ENCODE results near the gene DNAJC24.

DNAJC24 gene

DNA sequence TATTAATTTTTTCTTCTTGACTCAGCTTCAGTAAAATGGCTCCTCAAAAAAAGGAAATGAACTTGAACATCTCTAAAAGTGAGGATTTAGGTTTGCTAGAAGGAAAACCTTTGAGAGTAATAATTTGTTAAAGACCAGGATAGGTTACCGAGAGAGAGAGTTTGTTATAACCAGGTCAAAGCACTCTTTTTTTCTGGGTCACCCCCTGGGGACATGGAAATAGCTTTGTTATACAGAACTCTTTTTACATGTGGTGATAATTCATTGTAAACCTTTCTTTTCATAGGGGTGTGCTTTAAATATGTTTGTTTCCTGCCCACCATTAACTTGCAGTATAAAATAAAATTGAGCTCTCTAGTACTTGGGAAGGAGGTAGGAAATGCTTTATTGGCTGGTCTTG, 47.7 kb downstream of the DNAJC24 start:
- DNase-seq = no peak

DNA sequence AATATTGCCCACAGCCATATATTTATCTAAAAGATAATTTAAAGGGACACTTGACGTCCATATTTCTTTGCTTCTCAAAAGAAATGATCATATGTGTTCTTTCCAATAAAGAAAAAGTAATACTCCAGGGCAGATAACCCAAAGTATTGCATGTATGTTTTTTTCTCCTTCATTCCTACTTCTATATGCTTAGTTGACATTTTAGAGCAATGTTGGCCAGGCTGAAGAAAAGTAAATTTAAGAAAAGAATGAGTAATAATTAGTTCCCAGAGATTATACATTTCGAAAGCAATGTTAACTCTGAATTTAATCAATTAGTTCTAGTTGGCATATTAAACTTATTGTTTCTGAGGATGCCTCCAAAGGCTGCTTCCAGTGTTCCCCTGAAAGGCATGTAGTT, 48.2 kb downstream of the DNAJC24 start:
- DNase-seq = no peak

DNA sequence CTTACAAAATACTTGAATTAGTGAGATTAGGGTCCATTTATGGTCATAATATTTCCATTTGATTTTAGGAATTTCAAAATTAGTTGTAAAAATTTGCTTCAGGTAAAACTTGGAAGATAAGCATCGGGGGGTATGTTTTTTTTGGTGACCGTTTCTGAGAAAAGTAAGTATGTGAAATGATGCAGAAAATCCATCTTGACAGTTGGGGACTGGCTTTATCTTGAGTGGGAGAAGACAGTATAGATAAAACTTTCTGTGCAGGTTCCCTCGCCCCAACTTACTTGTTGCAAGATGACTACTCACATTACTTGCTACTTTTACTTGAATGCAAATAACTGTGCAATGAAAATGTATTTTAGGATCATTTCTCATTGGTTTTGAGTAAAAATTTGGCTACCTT, 49.5 kb downstream of the DNAJC24 start:
- DNase-seq = peak; percentile 7

DNA sequence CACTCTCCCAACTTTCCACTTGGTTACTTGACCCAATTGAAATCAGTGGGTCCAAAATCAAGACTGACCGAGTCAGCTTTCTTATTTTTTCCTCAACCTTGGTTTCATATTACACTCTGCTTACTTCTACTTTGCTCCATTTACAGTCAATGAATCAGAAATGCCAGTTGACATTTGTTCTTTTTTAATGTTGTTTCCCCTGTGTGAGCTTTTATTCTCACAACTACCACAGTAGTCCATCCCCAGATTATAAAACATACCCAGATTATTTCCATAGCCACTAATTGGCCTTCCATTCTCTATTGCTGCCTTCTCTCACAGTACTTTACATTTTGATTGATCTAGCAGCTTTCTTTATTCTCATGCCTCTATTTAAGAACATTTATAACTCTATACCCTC, 50.0 kb downstream of the DNAJC24 start:
- DNase-seq = no peak

DNA sequence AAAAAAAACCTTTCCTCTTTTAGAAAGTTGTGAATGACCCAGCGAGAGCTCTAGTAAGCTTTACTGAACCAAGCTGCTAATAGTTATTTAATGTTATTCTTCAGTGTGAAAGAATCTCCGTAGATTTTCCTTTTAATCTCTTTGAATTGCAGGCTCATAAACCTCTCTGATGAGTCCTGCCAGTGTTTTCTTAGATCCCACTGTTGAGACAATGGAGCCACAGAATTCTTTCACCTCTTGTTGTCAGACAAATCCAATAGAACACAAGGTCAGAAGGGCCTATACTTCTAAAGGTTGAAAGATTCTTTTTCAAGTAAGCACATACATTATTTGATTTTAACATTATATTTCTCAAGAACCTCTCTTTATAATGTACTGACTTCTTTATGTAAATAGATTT, 52.2 kb downstream of the DNAJC24 start:
- DNase-seq = no peak

DNA sequence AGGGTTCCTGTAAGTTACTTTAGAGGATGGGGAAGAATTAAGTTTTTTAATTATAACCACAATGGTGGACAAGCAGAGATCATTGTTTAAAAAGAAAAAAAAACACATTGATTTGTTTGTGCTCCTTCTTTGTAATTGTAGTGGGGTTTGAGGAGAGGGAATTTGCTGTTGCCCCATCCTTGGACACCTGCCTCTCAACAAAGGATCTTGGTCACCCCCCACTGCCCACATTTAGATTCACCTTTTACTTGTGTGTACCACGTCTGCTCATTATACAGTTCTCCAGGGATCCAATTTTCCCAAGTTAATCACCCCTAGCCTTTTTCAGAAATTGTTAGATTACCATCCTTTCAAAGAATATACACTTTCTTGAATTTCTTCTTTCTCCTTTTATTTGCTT, 53.0 kb downstream of the DNAJC24 start:
- DNase-seq = no peak

DNA sequence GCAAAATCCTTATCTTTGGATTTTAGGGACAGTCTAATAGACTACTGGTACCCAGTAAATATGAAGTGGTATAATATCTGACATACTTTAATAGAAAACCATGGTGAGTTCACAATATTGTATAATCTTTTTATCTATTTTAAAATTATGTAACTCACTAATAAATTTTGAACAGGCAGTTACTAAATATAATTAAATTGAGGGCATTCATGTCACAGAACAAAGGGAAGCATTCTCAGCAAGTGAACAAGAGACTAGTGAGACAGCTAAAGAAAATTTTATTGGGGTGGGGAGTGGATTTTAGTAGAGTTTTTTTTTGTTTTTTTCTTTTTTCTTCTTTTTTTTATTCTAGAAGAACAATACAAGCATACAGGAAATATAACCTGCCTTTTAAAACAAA, 55.0 kb downstream of the DNAJC24 start:
- DNase-seq = no peak

DNA sequence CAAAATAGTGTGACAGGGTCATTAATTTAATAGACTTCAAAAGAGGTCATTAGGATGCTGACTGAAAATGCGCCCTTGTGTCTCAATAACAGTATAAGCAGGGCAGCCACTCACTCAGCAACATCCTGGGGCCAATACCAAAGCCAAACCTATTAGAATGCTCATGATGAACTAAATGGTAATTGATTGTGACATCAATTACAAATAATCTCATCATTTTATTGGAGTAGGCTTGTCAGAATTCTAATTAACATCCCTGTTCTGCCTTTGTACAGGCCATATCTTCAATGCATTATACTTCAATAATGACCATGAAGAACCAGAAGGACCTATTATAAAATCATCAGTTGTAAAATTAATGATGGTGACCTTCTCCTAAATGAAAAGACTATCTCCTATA, 64.2 kb downstream of the DNAJC24 start:
- DNase-seq = no peak

DNA sequence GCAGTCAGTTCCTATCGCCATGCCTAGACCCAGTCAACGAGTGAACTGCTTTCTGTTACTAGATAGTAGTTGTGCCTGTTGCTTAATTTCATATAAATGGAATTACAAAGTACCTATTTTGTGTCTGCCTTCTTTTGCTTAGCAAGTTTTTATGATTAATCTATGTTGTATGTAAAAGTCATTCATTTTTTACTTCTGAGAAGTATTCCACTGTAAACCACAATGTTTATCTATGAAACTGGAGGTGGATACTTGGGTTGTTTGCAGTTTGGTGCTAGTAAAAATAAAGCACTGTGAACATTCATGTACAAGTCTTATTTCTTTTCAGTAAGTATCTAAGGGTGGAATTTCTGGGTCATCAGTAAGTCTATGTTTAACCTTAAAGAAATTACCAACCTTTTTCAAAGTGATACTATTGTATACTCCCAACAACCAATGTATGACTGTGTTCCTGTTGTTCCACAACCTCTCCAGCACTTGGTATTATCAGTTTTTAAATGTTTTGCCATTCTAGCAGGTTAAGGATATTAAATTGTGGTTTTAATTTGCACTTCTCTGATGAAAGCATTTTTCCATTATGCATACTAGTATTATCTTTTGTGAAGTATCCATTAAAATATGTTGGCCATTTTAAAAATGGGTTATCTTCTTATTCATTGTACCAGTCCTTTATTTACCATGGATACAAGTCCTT, 68.2 kb downstream of the DNAJC24 start:
- no peak for DNase-seq

DNA sequence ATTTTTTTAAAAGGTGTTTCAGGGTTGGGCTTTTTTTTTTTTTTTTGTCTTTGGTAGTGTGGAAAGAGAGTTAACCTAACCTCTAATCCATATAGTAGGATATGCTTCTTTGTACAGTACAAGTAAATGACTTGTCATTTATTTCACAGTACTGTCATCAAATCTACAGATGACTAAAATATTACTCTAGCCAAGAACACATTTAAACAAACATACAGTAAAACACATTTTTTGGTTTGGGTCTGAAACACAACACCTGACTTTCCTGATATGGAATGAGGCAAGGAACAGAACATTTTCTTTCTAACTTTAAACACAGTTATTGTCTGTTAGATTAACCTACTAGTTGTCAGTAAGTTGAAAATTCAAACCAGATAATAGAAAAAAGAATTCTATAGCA, 71.6 kb downstream of the DNAJC24 start:
- DNase-seq = no peak

DNA sequence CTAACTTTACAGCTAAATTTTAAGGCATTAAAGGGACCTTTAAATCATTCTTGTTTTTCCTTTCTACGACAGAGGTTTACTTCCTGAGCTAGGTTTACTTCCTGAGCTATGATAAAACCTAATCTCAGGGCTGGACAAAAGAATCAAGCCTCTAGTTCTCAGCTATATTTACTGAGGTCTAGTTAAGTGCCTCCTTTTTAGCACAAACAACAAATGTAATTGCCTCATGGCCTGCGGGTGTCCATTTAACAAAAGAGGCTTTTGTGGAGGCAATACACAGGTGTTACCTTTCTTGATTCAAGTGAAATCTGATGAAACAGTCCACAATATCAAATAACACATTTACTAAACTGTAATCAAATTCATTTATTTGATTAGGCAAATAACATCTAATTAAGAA, 72.4 kb downstream of the DNAJC24 start:
- no peak for DNase-seq

DNA sequence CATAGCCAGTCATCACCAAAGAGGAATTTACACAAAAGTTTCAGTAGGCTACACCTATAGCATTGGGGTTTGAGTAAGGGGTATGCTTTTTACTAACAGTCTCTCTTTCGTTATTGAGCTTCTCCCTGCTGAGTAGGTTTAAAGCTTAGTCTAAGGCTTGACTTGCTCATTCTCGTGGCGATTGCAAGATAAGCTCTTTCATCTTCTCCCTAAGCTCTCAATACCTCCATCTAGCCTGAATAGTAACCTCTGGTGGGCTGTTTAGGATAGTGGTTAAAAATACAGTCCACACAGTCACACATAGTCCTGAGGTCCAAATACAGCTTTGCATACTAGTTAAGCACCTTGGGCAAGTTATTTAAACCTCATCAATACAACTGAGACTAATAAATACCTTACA, 74.1 kb downstream of the DNAJC24 start:
- no peak for DNase-seq

DNA sequence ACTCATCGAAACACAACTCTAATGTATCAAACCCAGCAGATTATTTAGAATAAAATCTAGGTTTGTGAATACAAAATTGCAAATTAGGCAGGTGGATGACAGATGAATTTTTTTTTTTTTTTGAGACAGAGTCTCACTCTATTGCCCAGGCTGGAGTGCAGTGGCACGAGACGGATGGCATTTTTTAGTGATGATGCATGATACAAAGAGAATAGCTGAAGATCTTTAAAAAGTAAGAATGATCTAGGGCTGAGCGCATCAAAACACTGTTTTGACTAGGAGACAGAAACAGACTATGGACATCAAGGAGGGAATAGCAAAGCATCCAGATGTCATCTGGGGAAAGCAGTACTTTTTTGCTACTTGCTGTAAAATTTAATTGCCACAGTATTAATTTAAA, 76.0 kb downstream of the DNAJC24 start:
- no peak for DNase-seq

DNA sequence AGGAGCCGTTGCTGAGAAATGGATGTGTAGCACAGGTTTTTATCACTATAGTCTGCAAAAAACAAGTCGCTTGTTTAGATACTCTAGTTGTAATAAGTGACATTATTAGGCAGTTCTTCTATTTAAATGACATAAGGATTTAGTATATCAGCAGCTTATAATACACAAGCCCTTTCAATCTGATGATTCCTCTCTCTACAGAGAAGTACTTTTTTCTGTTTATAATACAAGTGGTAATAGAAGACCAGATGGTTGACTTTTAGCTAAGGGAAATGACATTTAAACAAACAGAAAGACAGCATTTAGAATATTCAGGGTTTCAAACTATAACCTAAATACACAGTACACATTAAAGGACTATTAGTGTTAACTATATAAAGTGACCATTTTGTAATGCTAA, 79.4 kb downstream of the DNAJC24 start:
- DNase-seq = no peak

DNA sequence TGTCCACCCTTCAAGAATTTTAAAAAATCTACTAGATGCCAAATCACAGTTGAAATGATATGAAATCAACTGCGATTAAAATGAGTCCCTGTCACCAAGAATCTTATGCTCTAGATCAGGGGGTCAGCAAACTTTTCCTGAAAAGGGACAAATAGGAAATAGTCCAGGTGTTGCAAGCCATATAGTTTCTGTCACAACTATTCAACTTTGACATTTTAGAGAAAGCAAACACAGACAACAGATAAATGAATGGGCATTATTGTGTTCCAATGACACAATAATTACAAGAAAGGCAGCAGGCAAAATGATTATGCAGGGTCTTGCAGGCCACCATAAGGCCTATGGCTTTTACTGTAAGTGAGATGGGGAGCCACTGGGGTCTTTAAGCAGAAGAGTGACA, 81.2 kb downstream of the DNAJC24 start:
- no peak for DNase-seq

DNA sequence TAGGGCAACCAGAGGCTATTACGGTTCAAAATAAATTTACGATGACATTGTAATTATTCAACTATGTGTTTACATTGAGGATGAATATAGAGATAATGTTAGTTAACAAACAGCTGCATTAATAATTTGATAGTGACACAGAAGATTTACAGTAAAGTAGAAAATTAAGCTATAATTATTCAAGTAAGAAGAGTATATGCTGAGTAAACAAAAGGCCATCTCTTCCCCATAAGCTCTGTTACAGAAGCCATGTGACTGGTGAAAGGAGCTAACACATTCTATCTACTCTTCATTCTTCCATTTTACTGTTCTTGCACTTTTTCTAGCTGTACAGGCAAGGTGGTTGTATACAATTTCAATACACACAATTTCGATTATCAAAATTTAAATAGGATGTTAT, 85.5 kb downstream of the DNAJC24 start:
- no peak for DNase-seq

DNA sequence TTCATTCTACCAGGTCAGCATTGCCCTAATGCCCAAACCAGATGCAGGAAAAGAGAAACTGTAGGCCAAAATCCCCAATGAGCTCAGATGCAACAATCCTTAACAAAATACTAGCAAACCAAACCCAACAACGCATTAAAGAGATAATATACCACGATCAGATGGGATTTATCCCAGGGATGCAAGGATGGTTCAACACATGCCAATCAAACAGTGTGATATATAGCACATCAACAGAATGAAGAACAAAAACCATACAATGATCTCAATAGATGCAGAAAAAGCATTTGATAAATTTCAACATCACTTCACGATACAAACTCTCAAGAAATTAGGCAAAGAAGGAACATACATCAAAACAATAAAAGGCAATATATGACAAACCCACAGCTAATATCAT, 94.8 kb downstream of the DNAJC24 start:
- no peak for DNase-seq

DNA sequence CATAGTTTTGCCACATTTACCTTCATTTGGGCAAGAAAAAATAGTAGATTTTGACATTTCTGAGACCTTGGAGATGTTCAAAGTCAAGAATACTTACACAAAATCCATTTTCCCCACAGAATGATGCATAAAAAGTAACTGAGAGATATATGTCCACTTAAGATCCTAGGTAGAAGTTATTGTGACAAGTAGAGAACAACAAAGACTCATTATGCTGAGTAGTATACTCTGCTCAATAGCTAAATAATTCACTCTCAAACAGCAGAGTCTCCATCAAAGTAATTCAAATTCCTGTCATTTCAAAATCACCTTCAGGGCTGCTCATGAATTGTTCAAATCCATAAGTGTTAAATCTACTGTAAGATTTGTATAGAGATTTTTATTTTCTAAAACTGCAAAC, 104.4 kb downstream of the DNAJC24 start:
- no peak for DNase-seq

DNA sequence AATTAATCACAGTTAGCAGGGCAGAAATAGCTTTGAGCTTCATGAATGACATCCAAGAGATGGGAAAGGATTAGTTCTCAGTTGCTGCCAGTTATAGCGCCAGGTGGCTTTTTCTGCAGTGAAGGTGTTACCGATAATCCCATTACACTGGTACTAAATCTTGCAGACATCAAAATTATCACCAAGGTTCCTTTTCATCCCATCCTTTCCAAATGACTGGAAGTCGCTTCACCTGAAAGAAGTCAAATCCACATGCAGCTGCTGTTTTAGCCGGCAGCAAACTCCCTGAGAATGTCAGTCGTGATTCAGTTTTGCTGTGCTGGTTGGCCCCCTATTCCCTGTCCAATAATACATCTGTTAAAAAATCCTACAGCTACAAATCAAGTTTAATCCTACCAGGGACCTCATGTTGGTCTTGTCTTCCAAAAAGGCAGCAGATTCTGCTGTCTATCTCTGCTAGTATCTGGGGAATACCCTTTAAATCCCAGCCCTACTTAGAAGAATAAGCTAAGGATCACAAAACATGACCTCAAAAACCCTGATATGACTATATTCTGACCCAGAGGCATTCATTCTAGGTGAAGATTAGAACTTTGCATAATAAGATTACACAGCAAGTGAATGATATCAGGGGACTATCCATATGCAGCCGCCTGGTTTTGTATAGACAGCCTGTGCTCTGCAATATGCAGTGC, 108.0 kb downstream of the DNAJC24 start:
- DNase-seq = no peak

DNA sequence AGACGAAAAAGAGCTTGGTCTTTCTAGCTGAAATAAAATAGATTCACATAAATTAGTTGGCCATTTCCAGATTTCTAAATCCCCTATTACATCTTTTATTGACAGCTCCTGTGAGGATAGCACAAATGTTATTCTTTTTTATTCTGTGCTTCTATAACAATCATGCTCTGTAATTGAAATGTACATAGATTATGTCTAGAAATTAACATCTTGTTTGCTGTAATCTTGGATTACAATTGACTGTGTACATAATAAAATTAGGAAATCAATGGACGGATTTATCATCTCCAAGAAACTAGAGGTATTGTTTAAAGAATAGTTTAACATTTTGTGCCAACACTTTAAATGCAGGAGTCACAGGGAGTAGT, 108.5 kb downstream of the DNAJC24 start:
- DNase-seq = no peak

DNA sequence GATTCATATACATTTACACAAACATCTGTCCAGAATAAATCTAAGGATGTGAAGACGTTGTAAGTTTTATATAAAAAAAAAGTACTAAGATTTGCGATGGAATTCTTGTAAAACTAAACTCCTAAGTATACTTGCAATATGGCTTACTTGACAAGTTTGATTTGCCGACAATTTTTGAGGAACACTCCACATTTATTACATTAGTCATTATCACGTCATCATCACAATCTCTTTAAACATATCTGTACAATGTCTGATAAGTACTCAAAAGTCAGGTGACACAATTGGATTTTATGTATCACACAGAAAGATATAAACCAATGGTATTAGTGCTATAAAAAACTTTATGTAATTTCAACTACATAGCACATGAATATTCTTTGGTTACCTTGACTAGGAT, 109.4 kb downstream of the DNAJC24 start:
- DNase-seq = no peak

DNA sequence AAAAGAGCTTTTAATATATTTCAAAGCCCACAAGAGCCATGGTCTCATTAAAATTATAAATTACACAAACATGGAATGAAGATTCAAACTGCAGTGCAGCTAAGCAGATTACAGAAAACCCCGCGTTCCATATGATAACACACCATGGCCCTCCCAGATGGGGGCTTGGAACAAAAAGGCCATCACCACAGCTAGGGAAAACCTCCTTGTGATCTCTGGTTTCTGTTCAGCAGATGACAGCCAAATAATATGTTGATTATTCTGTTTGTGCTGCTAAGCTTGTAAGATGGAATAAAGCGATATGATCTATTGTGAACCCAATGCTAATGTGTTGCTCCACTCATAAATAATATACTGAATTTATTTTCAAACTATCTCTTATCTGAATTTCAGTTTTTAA, 111.3 kb downstream of the DNAJC24 start:
- peak; percentile 9 for DNase-seq
